Neutrophil (primary cell): ENCODE measurements around the gene EPB41L4A.

Experiments
- H3K27ac ChIP-seq: fragments of 200-600 bp; sonication (generic); 2 replicates; pipeline ENCODE4 v1.5.1; 2016; ENCODE audit warnings: mild to moderate bottlenecking, moderate library complexity
- H3K27me3 ChIP-seq: fragments of 200-600 bp; sonication (generic); 2 replicates; pipeline ENCODE4 v1.6.0; 2016; ENCODE audit warnings: mild to moderate bottlenecking
- H3K36me3 ChIP-seq: fragments of 200-600 bp; sonication (generic); 2 replicates; pipeline ENCODE4 v1.5.1; 2017
- H3K4me1 ChIP-seq, 2 experiments: fragments of 200-600 bp in 1 of 2; sonication (generic) in 1 of 2; 1 replicate in 1 of 2; 2 replicates in 1 of 2; pipeline versions ENCODE4 v1.5.1 to v1.6.1; 2013 to 2016; ENCODE audit warnings: low read depth in 1 of 2, low read length in 1 of 2, mild to moderate bottlenecking in 1 of 2, moderate library complexity in 1 of 2; ENCODE audit not compliant: control insufficient read depth in 1 of 2, insufficient read depth in 1 of 2
- H3K4me3 ChIP-seq, 2 experiments: fragments of 200-600 bp in 1 of 2; sonication (generic) in 1 of 2; 1 replicate in 1 of 2; 2 replicates in 1 of 2; pipeline ENCODE4 v1.5.1; 2013 to 2016; ENCODE audit warnings: low read depth in 1 of 2, low read length in 1 of 2, mild to moderate bottlenecking in 1 of 2, moderate library complexity in 1 of 2
- H3K9me3 ChIP-seq: fragments of 200-600 bp; sonication (generic); 2 replicates; pipeline ENCODE4 v1.5.1; 2016
- CTCF ChIP-seq: fragments of 200-600 bp; sonication (generic); IDR thresholded peaks from 2 replicates; pipeline ENCODE4 v1.5.1; 2016; ENCODE audit warnings: antibody characterized with exemption

EPB41L4A gene

GRCh38 chr5:112250551-112250950, 168.5 kb downstream of the EPB41L4A start:
- Histone ChIP-seq H3K4me3 (no peak overlapping the region), H3K9me3 (no peaks in the 10 kb centered on the region), H3K27me3 (no peaks in the 10 kb centered on the region), H3K36me3 (no peaks in the 10 kb centered on the region), H3K27ac (no peak overlapping the region), H3K4me1 (no peaks in the 10 kb centered on the region)
- TF ChIP-seq CTCF, result no peak

- H3K36me3 ChIP-seq, result no peaks in the 10 kb centered on the region
- TF ChIP-seq CTCF, result no peak
- no peaks in the 10 kb centered on the region for H3K4me1 ChIP-seq
- no peaks in the 10 kb centered on the region for H3K27me3 ChIP-seq
- H3K9me3 ChIP-seq, result no peaks in the 10 kb centered on the region
- H3K27ac ChIP-seq, result no peak overlapping the region
- H3K4me3 ChIP-seq, result no peak overlapping the region
Observed at GRCh38 chr5:112248623-112249022, 170.5 kb downstream of the EPB41L4A start.

GRCh38 chr5:112247960-112248359, 171.1 kb downstream of the EPB41L4A start:
- no peaks in the 10 kb centered on the region for H3K9me3 ChIP-seq
- TF ChIP-seq CTCF, result no peak
- no peaks in the 10 kb centered on the region for H3K36me3 ChIP-seq
- H3K27ac ChIP-seq, result no peak overlapping the region
- no peak overlapping the region for H3K4me3 ChIP-seq
- no peaks in the 10 kb centered on the region for H3K4me1 ChIP-seq
- H3K27me3 ChIP-seq, result no peaks in the 10 kb centered on the region

GRCh38 chr5:112245656-112246055, 173.4 kb downstream of the EPB41L4A start:
- no peak for TF ChIP-seq CTCF
- no peaks in the 10 kb centered on the region for H3K36me3 ChIP-seq
- no peak overlapping the region for H3K4me3 ChIP-seq

GRCh38 chr5:112239996-112240395, 179.1 kb downstream of the EPB41L4A start:
- H3K27ac ChIP-seq, result no peak overlapping the region
- no peaks in the 10 kb centered on the region for H3K9me3 ChIP-seq
- no peak for TF ChIP-seq CTCF

More at GRCh38 chr5:112245656-112246055, 173.4 kb downstream of the EPB41L4A start:
- H3K27ac ChIP-seq, result no peak overlapping the region
- no peaks in the 10 kb centered on the region for H3K27me3 ChIP-seq
- no peaks in the 10 kb centered on the region for H3K9me3 ChIP-seq
- no peaks in the 10 kb centered on the region for H3K4me1 ChIP-seq

GRCh38 chr5:112238473-112238872, 180.6 kb downstream of the EPB41L4A start:
- H3K36me3 ChIP-seq, result no peaks in the 10 kb centered on the region
- TF ChIP-seq CTCF, result no peak
- H3K9me3 ChIP-seq, result no peaks in the 10 kb centered on the region
- H3K4me3 ChIP-seq, result no peak overlapping the region
- no peaks in the 10 kb centered on the region for H3K4me1 ChIP-seq
- no peak overlapping the region for H3K27ac ChIP-seq
- H3K27me3 ChIP-seq, result no peaks in the 10 kb centered on the region

More at GRCh38 chr5:112239996-112240395, 179.1 kb downstream of the EPB41L4A start:
- Histone ChIP-seq H3K4me3 (no peak overlapping the region), H3K27me3 (no peaks in the 10 kb centered on the region), H3K4me1 (no peaks in the 10 kb centered on the region), H3K36me3 (no peaks in the 10 kb centered on the region)
